ENCODE results near the gene TMEM259. TPM values are rescaled to one million over a fixed set of nuclear protein-coding genes. Genes with fewer than 3 reads are reported as not detected.

The TMEM259 gene
- total and polyA plus RNA-seq, 2 of the 13 experiments (the other 11 are each of a cell fraction or from before 2014, with no cell fraction given) = 64.7 to 164 TPM

DNA sequence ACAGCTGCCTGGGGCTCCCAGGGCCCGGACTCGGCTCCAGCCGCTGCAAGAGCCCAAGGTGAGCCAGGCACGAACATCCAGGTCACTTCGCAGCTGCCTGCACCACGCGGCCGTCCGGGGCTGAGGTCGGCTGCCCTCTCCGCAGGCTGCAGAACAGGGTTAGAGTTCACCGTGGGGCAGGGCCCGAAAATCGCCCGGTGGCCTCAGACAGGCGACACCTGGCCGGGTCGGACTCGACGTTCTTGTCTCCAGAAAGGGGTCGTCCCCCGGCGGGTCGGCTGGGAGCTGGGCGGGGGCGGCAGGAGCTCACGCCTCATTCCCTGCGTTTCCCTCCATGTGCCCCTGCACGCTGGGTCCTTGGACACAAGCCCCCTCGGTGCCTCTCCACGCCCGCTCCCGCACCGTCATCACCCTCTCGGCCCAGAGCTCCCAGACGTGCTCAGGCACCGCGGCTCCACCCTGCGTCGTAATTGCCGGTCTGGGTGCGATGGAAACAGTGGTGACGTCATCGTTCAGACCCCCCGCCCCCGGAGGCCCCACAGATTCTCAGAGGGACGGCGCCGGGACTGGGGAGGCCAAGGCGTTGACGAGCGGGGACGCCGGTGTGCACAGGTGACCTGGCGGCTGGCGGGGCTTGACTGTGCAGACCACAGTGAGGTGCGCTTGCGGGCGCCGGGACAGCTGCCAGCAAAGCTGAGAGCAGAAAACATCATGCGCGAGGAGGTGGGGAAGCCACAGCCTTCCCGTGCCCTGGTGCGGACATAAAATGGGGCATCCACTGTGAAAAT is 24.7 kb downstream of the TMEM259 start (continued):
- TF ChIP-seq, protein P1, sequence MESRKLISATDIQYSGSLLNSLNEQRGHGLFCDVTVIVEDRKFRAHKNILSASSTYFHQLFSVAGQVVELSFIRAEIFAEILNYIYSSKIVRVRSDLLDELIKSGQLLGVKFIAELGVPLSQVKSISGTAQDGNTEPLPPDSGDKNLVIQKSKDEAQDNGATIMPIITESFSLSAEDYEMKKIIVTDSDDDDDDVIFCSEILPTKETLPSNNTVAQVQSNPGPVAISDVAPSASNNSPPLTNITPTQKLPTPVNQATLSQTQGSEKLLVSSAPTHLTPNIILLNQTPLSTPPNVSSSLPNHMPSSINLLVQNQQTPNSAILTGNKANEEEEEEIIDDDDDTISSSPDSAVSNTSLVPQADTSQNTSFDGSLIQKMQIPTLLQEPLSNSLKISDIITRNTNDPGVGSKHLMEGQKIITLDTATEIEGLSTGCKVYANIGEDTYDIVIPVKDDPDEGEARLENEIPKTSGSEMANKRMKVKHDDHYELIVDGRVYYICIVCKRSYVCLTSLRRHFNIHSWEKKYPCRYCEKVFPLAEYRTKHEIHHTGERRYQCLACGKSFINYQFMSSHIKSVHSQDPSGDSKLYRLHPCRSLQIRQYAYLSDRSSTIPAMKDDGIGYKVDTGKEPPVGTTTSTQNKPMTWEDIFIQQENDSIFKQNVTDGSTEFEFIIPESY (CRISPR knock-in tag; IDR thresholded peaks at IDR 0.05) = peak; percentile 81
- TF ChIP-seq ZC3H13 (CRISPR knock-in tag; IDR thresholded peaks at IDR 0.05) = peak; percentile 86
- TF ChIP-seq RBFOX2 (IDR thresholded peaks at IDR 0.05; ENCODE audit: low read depth, low read length) = peak; percentile 57; the same call in 1 of the 2 replicates
- TF ChIP-seq, protein P2, sequence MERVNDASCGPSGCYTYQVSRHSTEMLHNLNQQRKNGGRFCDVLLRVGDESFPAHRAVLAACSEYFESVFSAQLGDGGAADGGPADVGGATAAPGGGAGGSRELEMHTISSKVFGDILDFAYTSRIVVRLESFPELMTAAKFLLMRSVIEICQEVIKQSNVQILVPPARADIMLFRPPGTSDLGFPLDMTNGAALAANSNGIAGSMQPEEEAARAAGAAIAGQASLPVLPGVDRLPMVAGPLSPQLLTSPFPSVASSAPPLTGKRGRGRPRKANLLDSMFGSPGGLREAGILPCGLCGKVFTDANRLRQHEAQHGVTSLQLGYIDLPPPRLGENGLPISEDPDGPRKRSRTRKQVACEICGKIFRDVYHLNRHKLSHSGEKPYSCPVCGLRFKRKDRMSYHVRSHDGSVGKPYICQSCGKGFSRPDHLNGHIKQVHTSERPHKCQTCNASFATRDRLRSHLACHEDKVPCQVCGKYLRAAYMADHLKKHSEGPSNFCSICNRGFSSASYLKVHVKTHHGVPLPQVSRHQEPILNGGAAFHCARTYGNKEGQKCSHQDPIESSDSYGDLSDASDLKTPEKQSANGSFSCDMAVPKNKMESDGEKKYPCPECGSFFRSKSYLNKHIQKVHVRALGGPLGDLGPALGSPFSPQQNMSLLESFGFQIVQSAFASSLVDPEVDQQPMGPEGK (CRISPR knock-in tag; IDR thresholded peaks at IDR 0.05) = peak; percentile 63
- TF ChIP-seq RXRA (CRISPR knock-in tag; IDR thresholded peaks at IDR 0.05) = peak; percentile 31; the same call in 1 of the 2 replicates
- TF ChIP-seq KMT2B (CRISPR knock-in tag; IDR thresholded peaks at IDR 0.05) = no peak
- TF ChIP-seq, protein P3, sequence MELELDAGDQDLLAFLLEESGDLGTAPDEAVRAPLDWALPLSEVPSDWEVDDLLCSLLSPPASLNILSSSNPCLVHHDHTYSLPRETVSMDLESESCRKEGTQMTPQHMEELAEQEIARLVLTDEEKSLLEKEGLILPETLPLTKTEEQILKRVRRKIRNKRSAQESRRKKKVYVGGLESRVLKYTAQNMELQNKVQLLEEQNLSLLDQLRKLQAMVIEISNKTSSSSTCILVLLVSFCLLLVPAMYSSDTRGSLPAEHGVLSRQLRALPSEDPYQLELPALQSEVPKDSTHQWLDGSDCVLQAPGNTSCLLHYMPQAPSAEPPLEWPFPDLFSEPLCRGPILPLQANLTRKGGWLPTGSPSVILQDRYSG (CRISPR knock-in tag; IDR thresholded peaks at IDR 0.05) = no peak
- TF ChIP-seq HNRNPK (IDR thresholded peaks at IDR 0.05; ENCODE audit: low read depth, low read length, poor library complexity, severe bottlenecking) = peak; percentile 21
- peak; percentile 10; the same call in 1 of the 2 replicates for TF ChIP-seq MYC (CRISPR knock-in tag; IDR thresholded peaks at IDR 0.05; ENCODE audit: borderline replicate concordance)
- peak; percentile 67; the same call in 1 of the 2 replicates for TF ChIP-seq POLR2G (IDR thresholded peaks at IDR 0.05; ENCODE audit: low read depth, low read length)
- TF ChIP-seq HOXD1 (CRISPR knock-in tag; IDR thresholded peaks at IDR 0.05) = 0 out of 2 replicates have a peak, but pooled peaks have one; percentile 11
- TF ChIP-seq FOXJ3 (CRISPR knock-in tag; IDR thresholded peaks at IDR 0.05; ENCODE audit: borderline replicate concordance) = no peak
- TF ChIP-seq ZNF780A (CRISPR knock-in tag; IDR thresholded peaks at IDR 0.05) = no peak
- no peak for TF ChIP-seq FOXK2 (IDR thresholded peaks at IDR 0.05)
- peak; percentile 97 for TF ChIP-seq AKAP8 (CRISPR knock-in tag; IDR thresholded peaks at IDR 0.05)
- no peak for TF ChIP-seq MED8 (CRISPR knock-in tag; IDR thresholded peaks at IDR 0.05; ENCODE audit: insufficient replicate concordance)
- TF ChIP-seq ATF7 (IDR thresholded peaks at IDR 0.05) = peak; percentile 99
- peak; percentile 91 for TF ChIP-seq ATF7 (CRISPR knock-in tag; IDR thresholded peaks at IDR 0.05)
- TF ChIP-seq ZFP62 (CRISPR knock-in tag; IDR thresholded peaks at IDR 0.05) = no peak
- 0 out of 2 replicates have a peak, but pooled peaks have one; percentile 52 for TF ChIP-seq JUND (CRISPR knock-in tag; IDR thresholded peaks at IDR 0.05)
- TF ChIP-seq, protein P4, sequence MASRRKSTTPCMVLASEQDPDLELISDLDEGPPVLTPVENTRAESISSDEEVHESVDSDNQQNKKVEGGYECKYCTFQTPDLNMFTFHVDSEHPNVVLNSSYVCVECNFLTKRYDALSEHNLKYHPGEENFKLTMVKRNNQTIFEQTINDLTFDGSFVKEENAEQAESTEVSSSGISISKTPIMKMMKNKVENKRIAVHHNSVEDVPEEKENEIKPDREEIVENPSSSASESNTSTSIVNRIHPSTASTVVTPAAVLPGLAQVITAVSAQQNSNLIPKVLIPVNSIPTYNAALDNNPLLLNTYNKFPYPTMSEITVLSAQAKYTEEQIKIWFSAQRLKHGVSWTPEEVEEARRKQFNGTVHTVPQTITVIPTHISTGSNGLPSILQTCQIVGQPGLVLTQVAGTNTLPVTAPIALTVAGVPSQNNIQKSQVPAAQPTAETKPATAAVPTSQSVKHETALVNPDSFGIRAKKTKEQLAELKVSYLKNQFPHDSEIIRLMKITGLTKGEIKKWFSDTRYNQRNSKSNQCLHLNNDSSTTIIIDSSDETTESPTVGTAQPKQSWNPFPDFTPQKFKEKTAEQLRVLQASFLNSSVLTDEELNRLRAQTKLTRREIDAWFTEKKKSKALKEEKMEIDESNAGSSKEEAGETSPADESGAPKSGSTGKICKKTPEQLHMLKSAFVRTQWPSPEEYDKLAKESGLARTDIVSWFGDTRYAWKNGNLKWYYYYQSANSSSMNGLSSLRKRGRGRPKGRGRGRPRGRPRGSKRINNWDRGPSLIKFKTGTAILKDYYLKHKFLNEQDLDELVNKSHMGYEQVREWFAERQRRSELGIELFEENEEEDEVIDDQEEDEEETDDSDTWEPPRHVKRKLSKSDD (CRISPR knock-in tag; IDR thresholded peaks at IDR 0.05; ENCODE audit: low read depth) = 0 out of 2 replicates have a peak, but pooled peaks have one; percentile 38
- TF ChIP-seq SRSF1 (optimal IDR thresholded peaks at IDR 0.05; ENCODE audit: low read depth, low read length) = no peak
- no peak for TF ChIP-seq FOXK1 (CRISPR knock-in tag; IDR thresholded peaks at IDR 0.05; ENCODE audit: borderline replicate concordance, low read depth)

Data from HepG2 (cell line).